Neuron (in vitro differentiated cells): ENCODE measurements around the gene FPR1.

Experiments used
- H2AFZ ChIP-seq: one replicate; pipeline ENCODE4 v1.6.1; 2013; ENCODE audit warnings: low read depth, mild to moderate bottlenecking, inconsistent platforms, low read length, moderate library complexity
- H3K27me3 ChIP-seq: one replicate; pipeline ENCODE4 v1.6.1; 2013; ENCODE audit warnings: low read length; ENCODE audit not compliant: insufficient read depth
- H3K36me3 ChIP-seq: one replicate; pipeline ENCODE4 v1.6.1; 2013; ENCODE audit warnings: low read length; ENCODE audit not compliant: insufficient read depth
- H3K4me1 ChIP-seq: one replicate; pipeline ENCODE4 v1.6.1; 2013; ENCODE audit warnings: low read length; ENCODE audit not compliant: insufficient read depth
- H3K4me3 ChIP-seq: 2 replicates; pipeline ENCODE4 v1.5.1; 2013; ENCODE audit warnings: mild to moderate bottlenecking, low read length, moderate library complexity
- H3K9me3 ChIP-seq: one replicate; pipeline ENCODE4 v1.6.1; 2013; ENCODE audit warnings: low read length

The FPR1 gene

GRCh38 chr19:51766461-51766860, 14.8 kb upstream of the FPR1 start:
- H3K36me3 ChIP-seq: no peaks in the 10 kb centered on the region
- H3K4me1 ChIP-seq: no peaks in the 10 kb centered on the region

GRCh38 chr19:51765086-51765485, 13.4 kb upstream of the FPR1 start:
- H3K4me3 ChIP-seq: no peak overlapping the region
- no peaks in the 10 kb centered on the region for H3K4me1 ChIP-seq

More at GRCh38 chr19:51766461-51766860, 14.8 kb upstream of the FPR1 start:
- Histone ChIP-seq H3K27me3 (peaks cover 4% of the 10 kb centered on the region), H3K4me3 (no peak overlapping the region), H3K9me3 (no peaks in the 10 kb centered on the region), H2AFZ (no peak overlapping the region)

GRCh38 chr19:51761696-51762095, 10.0 kb upstream of the FPR1 start:
- no peak overlapping the region for H3K4me3 ChIP-seq
- H3K36me3 ChIP-seq: no peaks in the 10 kb centered on the region
- H2AFZ ChIP-seq: no peak overlapping the region
- no peaks in the 10 kb centered on the region for H3K9me3 ChIP-seq
- peaks cover 4% of the 10 kb centered on the region for H3K27me3 ChIP-seq
- no peaks in the 10 kb centered on the region for H3K4me1 ChIP-seq

More at GRCh38 chr19:51765086-51765485, 13.4 kb upstream of the FPR1 start:
- Histone ChIP-seq H3K27me3 (peaks cover 4% of the 10 kb centered on the region), H3K9me3 (no peaks in the 10 kb centered on the region), H3K36me3 (no peaks in the 10 kb centered on the region), H2AFZ (no peak overlapping the region)

- Histone ChIP-seq H3K4me1 (no peaks in the 10 kb centered on the region), H2AFZ (no peak within 1 kb of the TSS), H3K4me3 (no peak within 1 kb of the TSS), H3K36me3 (no peaks in the 10 kb centered on the region), H3K9me3 (no peaks in the 10 kb centered on the region), H3K27me3 (peaks cover 4% of the 10 kb centered on the region)
Observed at GRCh38 chr19:51760697-51761356, 9.1 kb upstream of the FPR1 start, which contains the start of gene FPR2. TSS of gene FPR2 (plus strand) at chr19:51761180. CDS start at chr19:51768659, 7,479 bp downstream.

- H3K4me1 ChIP-seq: no peaks in the 10 kb centered on the region
- H3K9me3 ChIP-seq: no peaks in the 10 kb centered on the region
- no peak overlapping the region for H2AFZ ChIP-seq
- no peaks in the 10 kb centered on the region for H3K27me3 ChIP-seq
- no peak overlapping the region for H3K4me3 ChIP-seq
- H3K36me3 ChIP-seq: no peaks in the 10 kb centered on the region
Observed at GRCh38 chr19:51755571-51755970, 3.9 kb upstream of the FPR1 start.

- H3K36me3 ChIP-seq: no peaks in the 10 kb centered on the region
- no peaks in the 10 kb centered on the region for H3K4me1 ChIP-seq
- H3K9me3 ChIP-seq: no peaks in the 10 kb centered on the region
- no peak overlapping the region for H2AFZ ChIP-seq
- H3K27me3 ChIP-seq: no peaks in the 10 kb centered on the region
- H3K4me3 ChIP-seq: no peak overlapping the region
Observed at GRCh38 chr19:51754770-51755169, 3.1 kb upstream of the FPR1 start.

GRCh38 chr19:51754109-51754508, 2.4 kb upstream of the FPR1 start:
- no peaks in the 10 kb centered on the region for H3K4me1 ChIP-seq
- no peak overlapping the region for H2AFZ ChIP-seq
- H3K36me3 ChIP-seq: no peaks in the 10 kb centered on the region
- H3K4me3 ChIP-seq: no peak overlapping the region
- no peaks in the 10 kb centered on the region for H3K27me3 ChIP-seq
- no peaks in the 10 kb centered on the region for H3K9me3 ChIP-seq

GRCh38 chr19:51750400-51751094, 1.1 kb downstream of the FPR1 start:
- H3K4me3 ChIP-seq: no peak overlapping the region
- no peaks in the 10 kb centered on the region for H3K36me3 ChIP-seq
- H2AFZ ChIP-seq: no peak overlapping the region
- no peaks in the 10 kb centered on the region for H3K27me3 ChIP-seq
- H3K9me3 ChIP-seq: no peaks in the 10 kb centered on the region
- H3K4me1 ChIP-seq: no peaks in the 10 kb centered on the region

- Histone ChIP-seq H2AFZ (no peak overlapping the region), H3K27me3 (no peaks in the 10 kb centered on the region), H3K4me1 (no peaks in the 10 kb centered on the region), H3K36me3 (no peaks in the 10 kb centered on the region), H3K4me3 (no peak overlapping the region), H3K9me3 (no peaks in the 10 kb centered on the region)
Observed at GRCh38 chr19:51749979-51750378, 1.7 kb downstream of the FPR1 start.

GRCh38 chr19:51746731-51747130, 4.9 kb downstream of the FPR1 start:
- Histone ChIP-seq H3K4me3 (no peak overlapping the region), H3K27me3 (no peaks in the 10 kb centered on the region), H3K9me3 (no peaks in the 10 kb centered on the region), H3K36me3 (no peaks in the 10 kb centered on the region), H3K4me1 (no peaks in the 10 kb centered on the region), H2AFZ (no peak overlapping the region)

GRCh38 chr19:51743405-51743804, 8.3 kb downstream of the FPR1 start:
- no peak overlapping the region for H2AFZ ChIP-seq
- no peaks in the 10 kb centered on the region for H3K9me3 ChIP-seq
- H3K4me3 ChIP-seq: no peak overlapping the region

GRCh38 chr19:51742789-51743188, 8.9 kb downstream of the FPR1 start:
- H3K36me3 ChIP-seq: no peaks in the 10 kb centered on the region
- H2AFZ ChIP-seq: no peak overlapping the region
- H3K4me1 ChIP-seq: no peaks in the 10 kb centered on the region
- no peaks in the 10 kb centered on the region for H3K9me3 ChIP-seq
- H3K4me3 ChIP-seq: no peak overlapping the region
- peaks cover 3% of the 10 kb centered on the region for H3K27me3 ChIP-seq

More at GRCh38 chr19:51743405-51743804, 8.3 kb downstream of the FPR1 start:
- peaks cover 3% of the 10 kb centered on the region for H3K27me3 ChIP-seq
- H3K4me1 ChIP-seq: no peaks in the 10 kb centered on the region
- H3K36me3 ChIP-seq: no peaks in the 10 kb centered on the region

GRCh38 chr19:51740356-51740755, 11.3 kb downstream of the FPR1 start:
- Histone ChIP-seq H3K4me3 (no peak overlapping the region), H3K9me3 (no peaks in the 10 kb centered on the region), H3K36me3 (no peaks in the 10 kb centered on the region), H3K27me3 (peaks cover 3% of the 10 kb centered on the region), H2AFZ (no peak overlapping the region), H3K4me1 (no peaks in the 10 kb centered on the region)
